GM21723 (cell line): Measurements from ENCODE around the gene MATK.
"Not testable (repeated sequence)": the region's sequence is repeated elsewhere in the genome, so short reads cannot be mapped to it uniquely, and the experiment has no call there.

ENCODE experiments used
- ATAC-seq: cut with Tn5 transposase; IDR thresholded peaks from one replicate; pipeline ENCODE4 v1.9.1; 2021; ENCODE audit warnings: mild to moderate bottlenecking, moderate library complexity; ENCODE audit not compliant: unreplicated experiment

MATK gene

GRCh38 chr19:3771000-3771905, 14.9 kb downstream of the MATK start:
- ATAC-seq = no peak

GRCh38 chr19:3770136-3770999, 15.8 kb downstream of the MATK start:
- no peak for ATAC-seq

DNA sequence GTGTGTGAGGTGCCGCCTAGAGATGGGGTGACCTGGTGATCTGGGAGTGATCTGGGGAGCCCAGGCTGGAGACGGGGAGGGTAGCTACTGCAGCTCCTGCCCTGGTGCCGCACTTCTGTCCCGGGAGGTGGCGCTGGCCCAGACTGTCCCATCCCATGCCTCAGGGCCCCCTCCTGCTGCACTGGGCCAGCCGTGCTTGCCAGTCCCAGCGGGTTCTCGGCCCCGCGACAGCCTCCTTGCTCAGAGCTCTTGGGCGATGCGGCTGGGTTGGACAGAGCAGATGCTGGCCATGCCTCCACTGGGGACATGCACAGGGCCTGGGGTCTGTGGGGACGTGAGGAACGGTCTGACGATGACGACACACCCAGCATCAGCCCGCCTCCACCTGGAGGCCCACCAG, 16.7 kb downstream of the MATK start:
- no peak for ATAC-seq

DNA sequence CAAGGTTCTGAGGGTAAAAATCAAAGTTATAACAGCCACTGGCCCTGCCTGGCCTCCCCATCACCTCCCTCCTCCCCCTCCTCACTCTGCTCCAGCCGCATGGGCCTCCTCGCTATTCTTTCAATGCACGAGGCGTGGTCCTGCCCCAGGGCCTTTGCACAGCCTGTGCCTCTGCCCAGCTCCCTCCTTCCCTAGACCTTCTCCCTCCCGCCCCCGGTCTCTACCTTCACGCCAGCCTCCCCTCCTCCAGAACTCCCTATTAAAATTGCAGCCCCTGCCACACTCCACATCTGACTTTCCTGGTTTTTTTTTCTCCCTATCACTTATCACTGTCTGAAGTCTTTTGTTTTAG, 17.5 kb downstream of the MATK start:
- no peak for ATAC-seq

GRCh38 chr19:3768015-3768747, 18.0 kb downstream of the MATK start:
- ATAC-seq = no peak

DNA sequence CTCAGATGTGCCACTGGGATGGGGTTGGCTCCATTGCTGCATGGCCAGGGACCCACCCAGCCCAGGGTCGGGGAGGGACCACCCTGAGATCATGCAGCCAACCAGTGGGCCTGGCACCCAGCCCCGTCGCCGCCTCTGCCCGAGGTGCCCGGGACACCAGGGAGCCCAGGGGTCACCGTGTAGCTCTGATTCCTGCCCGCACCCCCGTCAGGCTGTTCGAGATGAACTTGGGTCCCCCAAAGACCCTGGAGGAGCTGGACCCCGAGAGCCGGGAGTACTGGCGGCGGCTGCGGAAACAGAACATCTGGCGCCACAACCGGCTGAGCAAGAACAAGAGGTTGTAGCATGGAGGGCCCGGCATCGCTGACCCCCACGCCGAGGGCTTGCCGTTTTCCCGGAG, 19.1 kb downstream of the MATK start:
- no peak for ATAC-seq

DNA sequence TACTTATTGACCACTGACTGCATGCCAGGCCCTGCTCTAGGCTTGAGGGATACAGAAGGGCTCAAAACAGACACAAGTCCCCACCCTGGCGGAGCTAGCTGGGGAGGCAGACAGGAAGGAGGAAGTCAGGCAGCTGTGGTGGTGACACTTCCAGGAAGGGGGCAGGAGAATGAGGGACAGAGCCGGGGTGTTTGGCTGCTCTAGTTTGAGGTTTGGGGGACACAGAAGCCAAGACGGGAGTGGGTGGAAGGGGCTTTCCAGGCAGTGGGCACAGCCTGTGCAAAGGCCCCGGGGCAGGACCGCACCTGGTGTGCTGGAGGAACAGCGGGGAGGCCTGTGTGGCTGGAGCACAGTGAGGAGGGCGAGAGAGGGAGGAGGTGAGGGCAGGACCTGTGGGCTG, 19.7 kb downstream of the MATK start:
- ATAC-seq = no peak

GRCh38 chr19:3765757-3766156, 20.4 kb downstream of the MATK start:
- not testable (repeated sequence) for ATAC-seq

GRCh38 chr19:3765121-3765520, 21.1 kb downstream of the MATK start:
- no peak for ATAC-seq

DNA sequence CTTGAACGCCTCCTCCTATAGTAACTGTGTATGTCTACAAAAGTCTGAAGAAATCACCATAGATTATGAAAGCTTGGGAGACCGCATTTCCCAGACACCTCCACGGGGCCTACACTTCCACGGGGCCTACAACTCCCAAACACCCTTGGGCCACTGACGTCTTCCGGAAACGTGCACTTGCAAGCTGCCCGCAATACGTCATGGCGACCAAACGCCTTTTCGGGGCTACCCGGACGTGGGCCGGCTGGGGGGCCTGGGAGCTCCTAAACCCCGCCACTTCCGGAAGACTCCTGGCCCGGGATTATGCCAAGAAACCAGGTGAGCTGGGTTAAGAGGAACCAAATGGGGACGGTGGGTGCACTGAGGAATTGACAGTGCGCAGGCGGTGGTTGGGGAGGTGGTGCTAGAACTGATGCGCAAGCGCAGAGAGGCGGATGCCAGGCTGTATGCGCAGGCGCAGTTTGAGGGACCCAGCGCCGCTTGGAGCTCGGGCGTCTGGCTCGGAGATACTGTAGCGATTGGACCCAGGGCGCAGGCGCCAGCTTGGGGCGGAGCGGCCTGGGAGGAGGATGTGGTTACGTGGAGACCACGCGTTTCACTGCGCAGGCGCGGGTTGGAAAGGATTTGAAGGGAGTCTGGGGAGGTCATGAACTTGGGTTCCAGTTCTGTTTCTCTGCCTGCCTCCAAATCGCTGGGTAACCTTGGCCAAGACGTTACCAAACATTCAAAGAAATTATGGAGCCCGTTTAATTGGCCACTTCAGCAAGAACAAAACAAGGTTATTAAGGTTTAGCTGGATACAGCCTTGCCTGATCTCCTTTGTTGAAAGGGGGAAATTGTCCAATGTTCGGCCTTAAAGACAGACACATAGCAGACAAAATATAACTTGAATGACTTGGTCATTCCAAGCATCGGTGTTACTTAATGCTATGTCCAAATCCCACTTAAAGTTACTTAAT, 23.4 kb downstream of the MATK start, which contains the start of gene MRPL54:
Gene MRPL54 (plus strand): TSS at position 182 of the 959 bp plus-strand sequence. CDS start 19 bp downstream, at position 201.
- ATAC-seq = peak; percentile 64

GRCh38 chr19:3762130-3762473, 24.1 kb downstream of the MATK start:
- no peak for ATAC-seq

- peak; percentile 44 for ATAC-seq
Observed at GRCh38 chr19:3761382-3762129, 24.6 kb downstream of the MATK start, which contains the start of gene APBA3. Gene APBA3, minus strand, starts transcription at chr19:3761692. Its CDS starts 1,428 bp downstream, at chr19:3760264.

DNA sequence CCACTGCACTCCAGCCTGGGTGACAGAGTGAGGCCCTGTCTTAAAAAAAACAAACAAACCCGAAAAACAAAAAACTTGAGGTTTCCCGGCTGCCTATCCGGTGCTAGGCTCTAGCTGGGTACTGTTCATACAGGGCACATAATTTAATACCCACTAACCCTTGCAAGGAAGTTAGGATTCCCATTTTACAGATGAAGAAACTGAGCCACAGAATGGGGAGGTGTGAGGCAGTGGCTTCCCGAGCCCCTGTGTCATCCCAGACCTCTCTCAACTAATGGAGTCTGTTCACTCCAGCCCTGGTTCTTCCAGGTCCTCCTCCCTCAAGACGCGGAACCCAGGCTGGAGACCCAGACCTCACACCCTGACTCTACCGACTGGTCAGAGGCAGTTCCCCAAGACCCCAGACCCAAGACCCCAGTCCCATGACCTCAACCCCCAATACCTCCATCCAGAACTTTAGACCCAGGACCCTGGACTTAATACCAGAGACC, 25.3 kb downstream of the MATK start:
- ATAC-seq = no peak

GRCh38 chr19:3759482-3760254, 26.5 kb downstream of the MATK start:
- no peak for ATAC-seq

- ATAC-seq = not testable (repeated sequence)
Observed at GRCh38 chr19:3758297-3758696, 27.9 kb downstream of the MATK start.

DNA sequence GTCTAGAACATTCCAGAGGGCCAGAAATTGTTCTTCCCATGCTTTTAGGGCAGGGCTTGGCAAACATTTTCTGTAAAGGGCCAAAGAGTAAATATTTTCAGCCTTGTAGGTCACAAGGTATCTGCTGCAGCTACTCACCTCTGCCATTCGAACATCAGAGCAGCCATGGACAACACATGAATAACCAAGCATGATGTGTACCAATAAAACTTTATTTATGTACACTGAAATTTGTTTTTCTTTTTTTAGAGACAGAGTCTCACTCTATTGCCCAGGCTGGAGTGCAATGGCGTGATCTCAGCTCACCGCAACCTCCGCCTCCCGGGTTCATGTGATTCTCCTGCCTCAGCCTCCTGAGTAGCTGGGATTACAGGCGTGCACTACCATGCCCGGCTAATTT, 28.5 kb downstream of the MATK start:
- ATAC-seq = not testable (repeated sequence)

DNA sequence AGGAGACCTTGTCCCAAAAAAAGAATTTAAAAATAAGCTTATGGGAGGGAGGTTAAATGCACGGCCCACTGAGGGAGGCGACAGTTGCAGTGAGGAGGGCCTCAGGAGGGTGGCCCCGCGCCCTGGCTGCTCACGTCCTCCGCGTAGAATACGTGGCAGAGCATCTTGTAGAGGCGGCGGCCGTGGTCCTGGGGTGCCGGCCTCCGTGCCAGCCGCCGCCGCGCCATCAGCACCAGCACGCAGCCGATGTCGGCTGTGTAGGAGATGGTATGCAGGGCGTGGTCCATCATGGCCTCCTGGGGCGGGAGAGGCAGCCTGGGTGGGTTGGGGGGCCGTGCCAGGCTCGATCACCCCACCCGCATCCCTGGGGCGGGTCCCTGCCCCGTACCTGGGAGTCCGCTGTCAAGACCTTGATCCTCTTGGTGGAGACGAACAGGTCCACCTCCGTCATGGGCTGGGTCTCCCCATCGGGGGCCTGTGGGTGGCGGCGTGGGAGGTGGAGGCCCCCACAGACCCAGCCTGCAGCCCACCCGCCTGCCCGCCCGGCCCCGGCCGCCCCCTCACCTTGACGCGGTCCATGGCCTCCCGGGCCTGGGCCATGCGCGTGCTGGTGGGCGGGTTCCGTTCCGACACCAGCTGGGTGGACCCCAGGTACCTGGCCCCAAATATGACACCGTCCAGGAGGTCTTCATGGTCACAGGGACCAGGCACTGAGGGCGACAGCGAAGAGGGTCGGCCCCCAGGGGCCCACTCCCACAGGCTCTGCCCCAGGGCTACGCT, 32.4 kb downstream of the MATK start:
- ATAC-seq = no peak

GRCh38 chr19:3752492-3752891, 33.7 kb downstream of the MATK start:
- no peak for ATAC-seq
